K562 (cell line): ENCODE results near the gene CIAO2A. TPM values are rescaled to one million over a fixed set of nuclear protein-coding genes. Genes with fewer than 3 reads are reported as not detected.
A peak's percentile ranks its signal among the peaks of the same experiment; 100 is the strongest.

Experiments
- CBX3 ChIP-seq, 2 experiments: IDR thresholded peaks; 1 replicate in 1 of 2; 2 replicates in 1 of 2; pipeline ENCODE4 v1.6.1; 2012; ENCODE audit warnings: inconsistent platforms in 2 of 2, low read length in 2 of 2, borderline replicate concordance in 1 of 2, control low read depth in 1 of 2
- ELF1 ChIP-seq: fragments of 200-800 bp; sonication (Bioruptor generic); IDR thresholded peaks from 2 replicates; pipeline ENCODE4 v1.6.1; 2016; ENCODE audit warnings: missing genetic modification characterization, missing compliant biosample characterization
- IRF2 ChIP-seq: sonication (generic); formaldehyde crosslinking; IDR thresholded peaks from 2 replicates; pipeline ENCODE4 v1.8.1; 2022; ENCODE audit warnings: mild to moderate bottlenecking, missing genetic modification reagents
- MBD2 ChIP-seq: sonication (generic); IDR thresholded peaks from 2 replicates; pipeline ENCODE4 v1.6.1; 2016; ENCODE audit warnings: low read depth, borderline replicate concordance
- MCM3 ChIP-seq: fragments of 450-650 bp; IDR thresholded peaks from 2 replicates; pipeline ENCODE4 v1.6.1; 2016
- PBX2 ChIP-seq, 2 experiments: IDR thresholded peaks in 1 of 2; conservative IDR thresholded peaks in 1 of 2; 2 replicates each; pipeline ENCODE4 v1.6.1; 2016; ENCODE audit warnings: low read depth in 2 of 2, mild to moderate bottlenecking in 1 of 2, missing compliant biosample characterization in 1 of 2, missing genetic modification characterization in 1 of 2, moderate library complexity in 1 of 2
- PHTF2 ChIP-seq: fragments of 250-450 bp; sonication (Bioruptor Pico); IDR thresholded peaks from 2 replicates; pipeline ENCODE4 v1.5.0; 2021; ENCODE audit warnings: mild to moderate bottlenecking
- RAD51 ChIP-seq: fragments of 450-650 bp; IDR thresholded peaks from 2 replicates; pipeline ENCODE4 v1.7.1; 2016; ENCODE audit warnings: low read depth, mild to moderate bottlenecking, borderline replicate concordance
- SRSF9 ChIP-seq: fragments of 200-400 bp; formaldehyde crosslinking; IDR thresholded peaks from 2 replicates; pipeline ENCODE4 v1.6.1; 2017; ENCODE audit warnings: low read depth, low read length, borderline replicate concordance
- THRB ChIP-seq: fragments of 450-650 bp; formaldehyde crosslinking; conservative IDR thresholded peaks from 2 replicates; pipeline ENCODE4 v1.4.0; 2022; ENCODE audit warnings: mild to moderate bottlenecking, missing genetic modification characterization
- ZBTB17 ChIP-seq: fragments of 450-650 bp; formaldehyde crosslinking; IDR thresholded peaks from 2 replicates; pipeline ENCODE4 v1.4.0; 2020; ENCODE audit warnings: mild to moderate bottlenecking
- ZNF407 ChIP-seq: fragments of 450-650 bp; IDR thresholded peaks from 2 replicates; pipeline ENCODE4 v1.6.1; 2016; ENCODE audit warnings: low read depth
- ZNF766 ChIP-seq: fragments of 200-800 bp; sonication (Bioruptor generic); conservative IDR thresholded peaks from 2 replicates; pipeline ENCODE4 v1.6.1; 2016; ENCODE audit warnings: missing genetic modification characterization, missing compliant biosample characterization
- polyA plus RNA-seq, 8 experiments: library from polyadenylated mRNA; depleted of rRNA in 4 of 8; stranded (reverse) in 5 of 8; unstranded in 3 of 8; fragments of >200 nt; fragmentation: Nextera tagmentation in 2 of 8; fragmentation: Illumina TruSeq in 1 of 8; extraction: Ambion mirVana in 2 of 8; extraction: Trizol in 1 of 8; gene quantifications; 2 replicates each; pipeline versions ENCODE4 v1.2.1 to v1.2.3, GENCODE V29; 2011 to 2014; ENCODE audit warnings: inconsistent platforms in 1 of 8, missing spikeins in 1 of 8
- total RNA-seq, 7 experiments: library from RNA; depleted of rRNA in 6 of 7; stranded (reverse); fragments of >200 nt in 6 of 7; fragmentation: Illumina TruSeq in 2 of 7; extraction: Trizol in 2 of 7; gene quantifications; 2 replicates each; pipeline versions ENCODE4 v1.2.1 to v1.2.3, GENCODE V29; 2011 to 2021; ENCODE audit warnings: low replicate concordance in 1 of 7
- TF ChIP-seq, protein P1 (sequence below): sonication (generic); formaldehyde crosslinking; IDR thresholded peaks from 2 replicates; pipeline ENCODE4 v1.8.1; 2022; ENCODE audit warnings: missing genetic modification reagents

CIAO2A gene
- total and polyA plus RNA-seq, 9 of the 15 experiments (the other 6 are each of a cell fraction or from before 2014, with no cell fraction given), result 161 to 429 (median 313) TPM

DNA sequence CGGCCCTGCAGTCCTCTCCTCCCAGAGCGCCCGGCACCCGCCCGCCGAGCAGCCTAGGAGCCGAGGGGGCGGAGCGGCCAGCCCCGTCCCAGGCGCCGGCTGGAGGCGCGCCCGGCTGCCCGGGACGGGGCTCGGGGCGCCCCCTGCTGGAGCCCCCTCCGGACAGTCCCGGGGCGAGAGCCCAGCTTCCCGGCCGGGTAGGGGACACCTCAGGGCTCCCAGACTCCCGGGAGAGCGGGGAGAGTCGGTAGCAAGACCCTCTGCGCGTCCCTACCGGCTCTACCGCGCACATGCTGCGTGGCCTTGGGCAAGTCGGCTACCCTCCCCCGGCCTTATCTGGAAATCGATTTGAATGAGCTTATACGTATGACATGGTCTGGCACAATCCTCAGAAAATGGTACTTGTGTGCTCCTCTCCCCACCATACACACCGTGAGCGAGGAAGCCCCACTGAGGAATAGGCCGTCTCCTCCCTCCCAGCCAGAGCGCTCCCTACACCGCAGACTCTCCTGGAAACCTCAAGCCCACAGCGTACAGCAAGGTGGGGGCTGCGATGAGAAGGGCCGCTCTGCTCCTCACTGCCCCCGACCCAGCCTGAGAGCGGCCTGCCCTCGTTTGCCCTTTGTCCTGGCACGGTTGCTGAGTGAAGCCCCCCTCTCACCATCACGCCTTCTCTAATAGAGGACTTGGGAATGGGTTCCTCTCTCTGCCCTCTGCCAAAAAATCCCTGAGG lies 47.1 kb downstream of the CIAO2A start, which contains the start of gene DAPK2 (continued):
- no peak for TF ChIP-seq ZNF407
- TF ChIP-seq PBX2 (CRISPR knock-in tag; IDR thresholded peaks at IDR 0.05; ENCODE audit: low read depth), result no peak
- no peak for TF ChIP-seq PBX2 (tag; conservative IDR thresholded peaks at IDR 0.05; ENCODE audit: low read depth)
- TF ChIP-seq MBD2, result no peak
- no peak for TF ChIP-seq CBX3 (IDR thresholded peaks at IDR 0.05; ENCODE audit: borderline replicate concordance in 1 of 2, low read length in 2 of 2)
- TF ChIP-seq THRB (CRISPR knock-in tag), result no peak
- TF ChIP-seq PHTF2, result no peak
- no peak for TF ChIP-seq ZNF766 (CRISPR knock-in tag)
- no peak for TF ChIP-seq IRF2
- TF ChIP-seq MCM3, result no peak
- TF ChIP-seq, protein P1, sequence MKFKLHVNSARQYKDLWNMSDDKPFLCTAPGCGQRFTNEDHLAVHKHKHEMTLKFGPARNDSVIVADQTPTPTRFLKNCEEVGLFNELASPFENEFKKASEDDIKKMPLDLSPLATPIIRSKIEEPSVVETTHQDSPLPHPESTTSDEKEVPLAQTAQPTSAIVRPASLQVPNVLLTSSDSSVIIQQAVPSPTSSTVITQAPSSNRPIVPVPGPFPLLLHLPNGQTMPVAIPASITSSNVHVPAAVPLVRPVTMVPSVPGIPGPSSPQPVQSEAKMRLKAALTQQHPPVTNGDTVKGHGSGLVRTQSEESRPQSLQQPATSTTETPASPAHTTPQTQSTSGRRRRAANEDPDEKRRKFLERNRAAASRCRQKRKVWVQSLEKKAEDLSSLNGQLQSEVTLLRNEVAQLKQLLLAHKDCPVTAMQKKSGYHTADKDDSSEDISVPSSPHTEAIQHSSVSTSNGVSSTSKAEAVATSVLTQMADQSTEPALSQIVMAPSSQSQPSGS (CRISPR knock-in tag), result no peak
- TF ChIP-seq ELF1 (tag), result no peak
- 0 out of 2 replicates have a peak, but pooled peaks have one; percentile 19 for TF ChIP-seq ZBTB17
- TF ChIP-seq RAD51, result no peak
- no peak for TF ChIP-seq SRSF9
